B cell (primary cell): ENCODE measurements around the gene MSH5.

ENCODE experiments used
- CTCF ChIP-seq: fragments of 200-600 bp; IDR thresholded peaks from one replicate; pipeline ENCODE4 v1.8.0; 2022; ENCODE audit warnings: antibody characterized with exemption, mild to moderate bottlenecking
- EZH2 ChIP-seq: IDR thresholded peaks from 2 replicates; pipeline ENCODE4 v1.6.1; 2012; ENCODE audit warnings: borderline replicate concordance, low read depth, mild to moderate bottlenecking, moderate library complexity, low read length; ENCODE audit not compliant: insufficient read depth, poor library complexity, severe bottlenecking

DNA sequence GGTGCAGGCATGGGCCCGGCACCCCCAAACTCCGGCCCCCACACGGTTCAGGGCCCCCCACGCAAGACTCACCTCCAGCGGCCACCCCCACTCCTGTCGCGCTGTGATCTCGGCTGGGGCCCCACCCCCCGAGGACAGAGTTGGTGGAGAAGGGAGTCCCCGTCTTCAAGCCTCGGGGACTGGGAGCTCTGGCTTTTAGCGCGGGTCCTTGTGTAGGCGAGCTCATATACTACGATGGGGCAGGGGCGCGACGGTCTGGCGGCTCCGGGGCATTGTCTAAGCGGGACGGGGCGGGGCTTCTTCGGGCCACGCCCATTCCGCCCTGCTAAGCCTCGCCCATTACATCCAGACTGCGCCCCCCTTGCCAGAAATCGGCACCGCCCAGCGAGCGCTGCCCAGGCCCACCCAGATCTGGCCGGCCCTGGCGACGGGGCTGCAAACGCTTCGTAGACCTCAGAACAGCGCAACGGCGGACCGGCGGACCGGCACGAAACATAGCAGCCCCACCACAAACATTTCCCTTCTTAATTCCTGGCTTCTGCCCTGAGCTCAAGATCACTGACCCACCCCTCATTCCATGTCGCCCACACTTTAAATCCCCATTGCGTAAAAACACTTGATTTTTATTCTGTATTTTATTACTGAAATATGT, 9.7 kb upstream of the MSH5 start:
- TF ChIP-seq EZH2 (no peak), CTCF (no peak)
